Measurements from ENCODE around the gene CBX7. TPM values are rescaled to one million over a fixed set of nuclear protein-coding genes. Genes with fewer than 3 reads are reported as not detected.

Gene CBX7
- total and polyA plus RNA-seq, 9 of the 15 experiments (the other 6 are each of a cell fraction or from before 2014, with no cell fraction given): 0.04 to 5.2 (median 2.8) TPM

DNA sequence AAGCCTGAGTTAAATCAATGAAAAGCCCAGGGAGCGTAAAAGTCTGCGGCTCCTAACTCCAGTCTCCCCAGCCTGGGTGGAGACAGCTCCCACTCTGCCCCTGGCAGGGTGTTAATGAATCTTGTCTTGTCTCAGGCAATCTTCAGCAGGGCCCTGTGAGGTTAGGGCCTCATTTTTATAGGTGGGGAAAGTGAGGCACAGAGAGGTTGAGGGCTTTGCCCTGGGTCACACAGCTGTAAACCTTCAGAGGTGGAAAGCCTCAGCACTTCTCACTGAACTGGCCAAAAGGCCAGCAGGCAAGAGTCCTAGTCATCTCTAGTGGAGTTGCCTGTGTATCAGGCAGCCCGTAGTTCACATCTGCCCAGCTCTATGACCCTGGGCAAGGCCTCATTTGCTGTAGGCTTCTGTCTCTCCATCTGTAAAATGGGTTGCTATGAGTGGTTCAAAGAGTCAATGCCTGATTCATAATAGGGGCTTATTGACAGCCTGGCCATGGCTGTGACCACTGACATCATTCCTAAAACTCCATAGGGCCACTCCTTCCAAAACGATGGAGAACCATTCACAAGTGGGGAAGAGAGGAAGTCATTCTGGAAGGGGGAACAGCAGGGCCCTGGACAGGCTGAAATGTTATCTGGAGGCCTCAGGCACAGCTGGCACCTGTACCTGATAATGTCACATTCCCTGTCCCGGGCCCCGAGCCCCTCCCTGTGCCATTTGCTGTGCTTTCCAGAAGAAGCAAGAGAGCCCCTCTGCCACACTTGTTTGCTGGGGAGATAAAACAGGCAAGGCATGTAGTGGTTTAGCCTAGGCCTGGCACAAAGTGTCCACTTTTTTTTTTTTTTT, 6.0 kb downstream of the CBX7 start (continued):
- TF ChIP-seq BMI1 (IDR thresholded peaks at IDR 0.05; ENCODE audit: low read length) (no peak), FOXJ3 (CRISPR knock-in tag; IDR thresholded peaks at IDR 0.05) (no peak), ZNF263 (CRISPR knock-in tag; IDR thresholded peaks at IDR 0.05; ENCODE audit: borderline replicate concordance) (no peak), XRCC3 (IDR thresholded peaks at IDR 0.05) (no peak), JUNB (CRISPR knock-in tag; conservative IDR thresholded peaks at IDR 0.05) (no peak)

DNA sequence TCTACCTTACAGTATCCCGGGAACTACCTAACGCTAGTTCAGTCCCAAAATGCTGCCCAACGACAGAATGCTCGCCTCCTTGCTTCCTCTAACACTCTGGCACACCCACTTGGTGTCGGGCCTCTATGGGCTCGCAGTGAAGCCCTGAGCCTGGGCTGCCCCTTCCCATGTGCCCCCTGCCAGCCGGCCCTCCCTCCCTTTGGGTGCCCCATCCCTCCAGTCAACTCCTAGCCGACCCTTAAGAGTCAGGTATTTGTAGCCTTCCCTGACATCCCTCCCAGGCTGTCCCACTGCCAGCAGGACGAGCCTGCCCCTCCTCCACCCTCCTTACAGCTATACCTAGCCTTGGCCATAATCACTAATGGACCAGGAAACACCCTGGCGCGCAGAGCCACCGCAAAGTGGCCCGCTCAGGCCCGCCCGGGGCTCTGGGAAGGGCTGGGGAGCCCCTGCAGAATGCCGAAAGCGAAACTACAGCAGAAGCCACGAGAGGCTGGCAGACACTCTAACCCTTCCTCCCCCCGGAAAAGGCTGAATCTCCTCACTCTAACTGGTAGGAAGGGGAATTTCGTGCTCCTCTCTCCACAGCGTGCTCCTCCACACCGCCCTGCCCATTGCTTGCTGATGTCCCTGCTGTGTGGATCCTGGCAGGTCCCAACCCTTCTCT, 8.2 kb downstream of the CBX7 start:
- Histone ChIP-seq H3K4me2 (ENCODE audit: insufficient read depth, low read length) (0 out of 2 replicates have a peak overlapping the region, but pooled peaks have one; percentile 88), H3K27me3 (ENCODE audit: control insufficient read depth in 2 of 2, insufficient read depth in 2 of 2, low read length in 2 of 2) (no peaks in the 10 kb centered on the region), H3K9me3 (replicated peaks; ENCODE audit: control insufficient read depth, insufficient read depth, low read depth, low read length) (no peaks in the 10 kb centered on the region), H2AFZ (ENCODE audit: low read depth, low read length) (no peak overlapping the region), H3K79me2 (ENCODE audit: control insufficient read depth, insufficient read depth, low read length) (no peaks in the 10 kb centered on the region; the same call in 2 of the 3 replicates), H3K4me1 (replicated peaks in 1 of 2; ENCODE audit: control insufficient read depth in 2 of 2, insufficient read depth in 2 of 2, low read length in 2 of 2) (peaks cover 7 to 39% of the 10 kb centered on the region in 2 experiments; a peak in 4 of 5 replicates), H3K4me3 (no peak overlapping the region), H3K36me3 (ENCODE audit: control insufficient read depth, insufficient read depth, low read length) (no peaks in the 10 kb centered on the region), H3K9me1 (ENCODE audit: control insufficient read depth, insufficient read depth, low read length) (no peaks in the 10 kb centered on the region), H3K9ac (ENCODE audit: insufficient read depth in 1 of 2, low read depth in 2 of 2, low read length in 2 of 2) (peak overlapping the region in 1 of 2 experiments; percentile 93; a peak in 1 of 4 replicates), H3K27ac (ENCODE audit: extremely low read depth, low read depth, low read length) (no peak overlapping the region), H4K20me1 (replicated peaks; ENCODE audit: control insufficient read depth, insufficient read depth, low read length) (no peaks in the 10 kb centered on the region)
- ATAC-seq (no peak), FAIRE-seq (no peak), DNase-seq (ENCODE audit: extremely low read depth in 1 of 4, low spot score in 3 of 4) (no peak)
- in situ Hi-C loops (cut with MboI): no loop called here
- POLR2A ChIA-PET: no interaction called here
- intact Hi-C loops (cut with micrococcal nuclease): no loop called here
- CTCF ChIA-PET (ENCODE audit: low intra/inter-chr PET ratio): no interaction called here
- no TSS peak for BruUV-seq (replicated peaks)
- 40% methylated on average over 16 of the region's 22 CpGs for WGBS (ENCODE audit: insufficient coverage, low coverage, missing lambda C conversion rate)
- no peak for TF ChIP-seq CREB3L1 (IDR thresholded peaks at IDR 0.05; ENCODE audit: borderline replicate concordance, low read depth)
- no peak for TF ChIP-seq KHSRP (IDR thresholded peaks at IDR 0.05)
- no peak for TF ChIP-seq HBP1 (CRISPR knock-in tag; IDR thresholded peaks at IDR 0.05)
- TF ChIP-seq, protein P1, sequence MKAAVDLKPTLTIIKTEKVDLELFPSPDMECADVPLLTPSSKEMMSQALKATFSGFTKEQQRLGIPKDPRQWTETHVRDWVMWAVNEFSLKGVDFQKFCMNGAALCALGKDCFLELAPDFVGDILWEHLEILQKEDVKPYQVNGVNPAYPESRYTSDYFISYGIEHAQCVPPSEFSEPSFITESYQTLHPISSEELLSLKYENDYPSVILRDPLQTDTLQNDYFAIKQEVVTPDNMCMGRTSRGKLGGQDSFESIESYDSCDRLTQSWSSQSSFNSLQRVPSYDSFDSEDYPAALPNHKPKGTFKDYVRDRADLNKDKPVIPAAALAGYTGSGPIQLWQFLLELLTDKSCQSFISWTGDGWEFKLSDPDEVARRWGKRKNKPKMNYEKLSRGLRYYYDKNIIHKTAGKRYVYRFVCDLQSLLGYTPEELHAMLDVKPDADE (conservative IDR thresholded peaks at IDR 0.05; ENCODE audit: control insufficient read depth, low read depth, low read length): no peak
- TF ChIP-seq, protein P2, sequence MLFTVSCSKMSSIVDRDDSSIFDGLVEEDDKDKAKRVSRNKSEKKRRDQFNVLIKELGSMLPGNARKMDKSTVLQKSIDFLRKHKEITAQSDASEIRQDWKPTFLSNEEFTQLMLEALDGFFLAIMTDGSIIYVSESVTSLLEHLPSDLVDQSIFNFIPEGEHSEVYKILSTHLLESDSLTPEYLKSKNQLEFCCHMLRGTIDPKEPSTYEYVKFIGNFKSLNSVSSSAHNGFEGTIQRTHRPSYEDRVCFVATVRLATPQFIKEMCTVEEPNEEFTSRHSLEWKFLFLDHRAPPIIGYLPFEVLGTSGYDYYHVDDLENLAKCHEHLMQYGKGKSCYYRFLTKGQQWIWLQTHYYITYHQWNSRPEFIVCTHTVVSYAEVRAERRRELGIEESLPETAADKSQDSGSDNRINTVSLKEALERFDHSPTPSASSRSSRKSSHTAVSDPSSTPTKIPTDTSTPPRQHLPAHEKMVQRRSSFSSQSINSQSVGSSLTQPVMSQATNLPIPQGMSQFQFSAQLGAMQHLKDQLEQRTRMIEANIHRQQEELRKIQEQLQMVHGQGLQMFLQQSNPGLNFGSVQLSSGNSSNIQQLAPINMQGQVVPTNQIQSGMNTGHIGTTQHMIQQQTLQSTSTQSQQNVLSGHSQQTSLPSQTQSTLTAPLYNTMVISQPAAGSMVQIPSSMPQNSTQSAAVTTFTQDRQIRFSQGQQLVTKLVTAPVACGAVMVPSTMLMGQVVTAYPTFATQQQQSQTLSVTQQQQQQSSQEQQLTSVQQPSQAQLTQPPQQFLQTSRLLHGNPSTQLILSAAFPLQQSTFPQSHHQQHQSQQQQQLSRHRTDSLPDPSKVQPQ (CRISPR knock-in tag; IDR thresholded peaks at IDR 0.05; ENCODE audit: borderline replicate concordance): no peak
- no peak for TF ChIP-seq ZNF212 (CRISPR knock-in tag; IDR thresholded peaks at IDR 0.05)

Data from K562 (cell line).